Measurements from ENCODE around the gene LHFPL3.

LHFPL3 gene

DNA sequence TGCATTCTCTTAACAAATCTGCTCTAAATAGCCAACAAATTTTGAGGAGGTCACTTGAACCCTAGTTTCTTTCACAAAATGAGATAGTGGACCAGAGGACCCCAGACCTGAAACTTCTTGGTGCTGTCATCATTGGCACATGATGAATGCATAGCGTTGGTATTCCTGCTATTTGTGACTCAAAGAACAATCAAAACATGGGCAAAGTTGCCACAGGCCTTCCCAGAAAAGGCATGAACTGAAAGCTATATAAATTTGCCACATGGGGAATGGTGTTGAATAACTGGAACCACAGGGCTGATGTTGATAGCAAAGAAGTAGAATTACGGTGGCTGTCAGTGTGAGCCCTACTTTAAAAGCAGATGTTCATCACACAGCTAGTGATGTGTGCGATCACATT is 465.8 kb downstream of the LHFPL3 start:
- TF ChIP-seq, protein P1, sequence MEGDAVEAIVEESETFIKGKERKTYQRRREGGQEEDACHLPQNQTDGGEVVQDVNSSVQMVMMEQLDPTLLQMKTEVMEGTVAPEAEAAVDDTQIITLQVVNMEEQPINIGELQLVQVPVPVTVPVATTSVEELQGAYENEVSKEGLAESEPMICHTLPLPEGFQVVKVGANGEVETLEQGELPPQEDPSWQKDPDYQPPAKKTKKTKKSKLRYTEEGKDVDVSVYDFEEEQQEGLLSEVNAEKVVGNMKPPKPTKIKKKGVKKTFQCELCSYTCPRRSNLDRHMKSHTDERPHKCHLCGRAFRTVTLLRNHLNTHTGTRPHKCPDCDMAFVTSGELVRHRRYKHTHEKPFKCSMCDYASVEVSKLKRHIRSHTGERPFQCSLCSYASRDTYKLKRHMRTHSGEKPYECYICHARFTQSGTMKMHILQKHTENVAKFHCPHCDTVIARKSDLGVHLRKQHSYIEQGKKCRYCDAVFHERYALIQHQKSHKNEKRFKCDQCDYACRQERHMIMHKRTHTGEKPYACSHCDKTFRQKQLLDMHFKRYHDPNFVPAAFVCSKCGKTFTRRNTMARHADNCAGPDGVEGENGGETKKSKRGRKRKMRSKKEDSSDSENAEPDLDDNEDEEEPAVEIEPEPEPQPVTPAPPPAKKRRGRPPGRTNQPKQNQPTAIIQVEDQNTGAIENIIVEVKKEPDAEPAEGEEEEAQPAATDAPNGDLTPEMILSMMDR (IDR thresholded peaks at IDR 0.05) = no peak

DNA sequence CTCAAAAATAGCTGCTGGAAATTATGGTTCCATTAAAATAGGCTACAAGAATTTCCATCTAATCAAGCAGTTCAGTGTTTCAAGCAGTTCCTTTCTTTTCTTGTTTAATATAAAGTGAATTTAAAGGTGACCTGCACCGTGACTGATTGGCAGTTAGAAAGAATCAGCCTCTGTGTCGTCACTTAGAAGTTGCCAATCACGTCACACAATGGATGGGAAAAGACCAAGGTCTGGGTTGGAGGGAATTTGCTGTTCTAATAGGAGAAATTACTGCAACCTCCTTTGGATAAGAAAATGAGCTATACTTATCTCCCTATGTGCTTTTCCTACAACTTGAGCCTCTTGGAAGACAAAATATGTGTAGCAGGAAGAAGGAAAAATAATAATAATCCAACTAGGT is 466.2 kb downstream of the LHFPL3 start:
- TF ChIP-seq, protein P1 (IDR thresholded peaks at IDR 0.05) = no peak

DNA sequence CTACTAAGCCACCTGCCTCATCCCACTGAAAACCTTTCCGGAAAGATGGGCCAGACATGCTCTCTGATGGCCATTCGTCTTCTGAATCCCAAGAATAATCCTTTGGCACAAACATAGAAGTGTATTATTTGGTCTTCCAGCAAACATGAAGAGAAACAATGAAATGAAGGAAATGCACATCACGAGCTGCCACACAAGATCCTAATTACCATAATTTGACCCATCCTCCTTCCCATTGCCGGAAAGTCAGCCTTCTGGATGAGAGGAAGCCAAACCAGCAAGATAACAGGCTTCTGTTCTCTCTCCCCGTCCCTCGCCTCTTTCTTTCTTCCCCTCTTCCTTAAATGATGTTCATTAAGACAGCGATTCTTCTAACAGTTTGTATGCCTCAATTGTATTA is 466.7 kb downstream of the LHFPL3 start:
- TF ChIP-seq, protein P1 (IDR thresholded peaks at IDR 0.05) = no peak

DNA sequence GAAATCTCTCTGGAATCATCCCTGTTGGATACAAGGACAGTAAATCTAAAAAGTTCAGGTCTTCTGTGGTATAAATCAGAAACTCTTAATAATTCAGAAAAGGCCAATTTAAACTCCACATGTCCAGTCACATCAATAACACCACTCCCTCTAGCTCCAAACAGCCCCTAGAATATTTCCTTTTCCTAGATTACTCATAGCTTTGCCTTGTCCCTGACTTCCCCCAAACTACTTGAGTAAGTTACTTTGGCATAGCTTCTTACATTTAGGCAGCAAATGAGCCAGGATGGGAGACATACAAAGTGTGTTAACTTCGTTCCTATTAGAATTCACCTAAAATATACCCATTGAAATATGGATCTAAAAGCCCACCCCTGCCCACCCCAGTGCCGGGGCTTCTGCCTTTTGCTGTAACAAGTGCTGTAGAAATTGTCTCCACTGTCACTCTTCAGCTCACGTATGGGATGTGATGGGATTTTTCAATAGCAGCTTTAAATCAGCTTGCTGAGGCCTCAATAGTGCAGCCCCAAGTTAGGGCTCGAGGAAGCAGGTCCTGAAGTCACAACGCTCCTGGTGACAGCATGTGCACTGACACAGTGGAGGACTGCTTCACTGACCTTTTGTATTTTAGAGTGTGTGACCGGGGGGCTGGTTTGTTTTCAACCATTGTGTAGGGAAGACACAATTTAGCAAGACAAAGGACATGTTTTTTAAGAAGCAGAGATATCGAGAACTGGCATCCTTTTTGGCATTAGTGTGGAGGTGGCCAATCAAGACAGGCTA is 467.4 kb downstream of the LHFPL3 start:
- TF ChIP-seq, protein P1 (IDR thresholded peaks at IDR 0.05) = no peak

DNA sequence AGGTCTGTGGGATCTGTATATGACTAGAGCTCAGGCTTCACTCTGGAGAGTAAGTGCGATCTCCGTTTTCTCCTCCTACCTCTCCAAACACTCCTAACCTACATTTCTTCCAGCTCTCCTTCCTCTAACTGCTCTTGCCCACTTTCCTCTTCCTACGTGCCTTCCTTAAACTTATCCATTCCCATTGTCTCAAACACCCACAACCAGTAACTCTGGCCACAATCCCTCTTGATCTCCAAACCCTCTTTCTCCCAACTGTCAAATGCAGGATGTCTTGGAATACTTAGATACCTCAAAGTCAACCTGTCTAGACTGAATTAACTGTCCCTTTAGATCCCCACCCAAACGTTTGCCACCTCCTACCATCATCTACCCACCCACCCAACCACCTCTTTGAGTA is 471.9 kb downstream of the LHFPL3 start:
- TF ChIP-seq, protein P1 (IDR thresholded peaks at IDR 0.05) = no peak

DNA sequence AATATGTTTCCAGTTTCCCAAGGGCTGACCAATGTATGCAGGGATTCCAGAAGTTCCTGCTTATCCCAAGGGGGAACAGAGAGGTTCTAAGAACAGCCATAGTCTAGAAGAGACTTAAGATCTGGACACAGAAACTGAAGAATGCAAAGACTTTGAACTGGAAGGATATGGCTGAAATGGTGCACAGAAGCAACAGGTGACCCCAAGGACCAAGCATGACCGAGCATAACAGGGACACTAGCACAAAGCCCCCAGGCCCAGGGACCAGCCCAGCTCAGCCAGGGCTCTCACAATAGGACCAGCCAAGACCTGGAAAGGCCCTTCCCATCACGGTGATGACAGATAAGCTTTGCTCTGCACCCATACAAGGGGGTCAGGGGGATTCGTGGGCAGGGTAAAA is 472.6 kb downstream of the LHFPL3 start:
- TF ChIP-seq, protein P1 (IDR thresholded peaks at IDR 0.05) = no peak

DNA sequence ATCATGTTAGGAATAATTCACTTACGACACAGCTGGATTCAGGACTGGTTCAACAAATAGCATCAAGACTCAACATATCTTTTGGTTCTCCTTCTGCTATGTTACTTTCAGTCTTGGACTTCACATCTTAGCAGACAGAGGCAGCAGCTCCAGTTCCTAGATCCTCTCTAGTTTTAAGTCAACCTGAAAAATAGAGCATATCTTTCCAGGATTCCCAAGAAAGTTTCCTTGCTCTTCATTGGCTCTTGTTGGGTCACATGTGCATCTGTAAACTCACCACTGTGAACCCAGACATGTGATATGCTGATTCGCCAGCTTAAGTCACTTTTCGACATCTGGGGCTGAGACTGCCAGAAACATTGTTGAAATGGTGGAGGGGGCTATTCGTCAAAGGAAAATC is 475.5 kb downstream of the LHFPL3 start:
- TF ChIP-seq, protein P1 (IDR thresholded peaks at IDR 0.05) = no peak

DNA sequence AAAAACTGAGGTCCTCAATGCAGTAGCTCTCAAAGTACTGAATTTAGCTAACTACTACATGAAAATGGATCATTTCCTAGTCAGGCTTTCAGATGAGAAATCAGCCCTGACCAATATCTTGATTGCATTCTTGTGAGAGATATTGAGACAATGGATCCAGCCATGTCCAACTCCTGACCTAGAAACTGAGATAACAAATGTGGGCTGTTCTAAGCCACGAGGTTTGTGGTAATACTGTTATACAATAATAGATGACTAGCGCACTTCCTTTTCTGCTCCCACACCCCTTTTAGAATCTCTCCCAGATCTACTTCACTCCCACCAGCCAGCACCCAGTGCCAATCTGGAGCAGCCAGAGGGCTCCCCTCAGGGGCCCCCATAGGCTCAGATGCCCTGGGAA is 476.3 kb downstream of the LHFPL3 start:
- TF ChIP-seq, protein P1 (IDR thresholded peaks at IDR 0.05) = no peak
